ENCODE measurements around the gene ST6GALNAC5.
"Not testable (repeated sequence)": the region's sequence is repeated elsewhere in the genome, so short reads cannot be mapped to it uniquely, and the experiment has no call there.

The ST6GALNAC5 gene

GRCh38 chr1:76939050-76939816 lies 72.0 kb downstream of the ST6GALNAC5 start:
- no peak for DNase-seq

- DNase-seq = no peak
Measured at GRCh38 chr1:76939817-76940216, 72.5 kb downstream of the ST6GALNAC5 start.

- DNase-seq = no peak
Measured at GRCh38 chr1:76940571-76941335, 73.5 kb downstream of the ST6GALNAC5 start.

GRCh38 chr1:76942549-76942948 lies 75.3 kb downstream of the ST6GALNAC5 start:
- no peak for DNase-seq

GRCh38 chr1:76944942-76945341 lies 77.7 kb downstream of the ST6GALNAC5 start:
- DNase-seq = no peak

GRCh38 chr1:76948846-76949245 lies 81.6 kb downstream of the ST6GALNAC5 start:
- no peak for DNase-seq

GRCh38 chr1:76949503-76949902 lies 82.2 kb downstream of the ST6GALNAC5 start:
- DNase-seq = no peak

GRCh38 chr1:76950306-76950705 lies 83.0 kb downstream of the ST6GALNAC5 start:
- no peak for DNase-seq

- DNase-seq = no peak
Measured at GRCh38 chr1:76951153-76951552, 83.9 kb downstream of the ST6GALNAC5 start.

GRCh38 chr1:76955652-76956051 lies 88.4 kb downstream of the ST6GALNAC5 start:
- DNase-seq = no peak

GRCh38 chr1:76957961-76958360 lies 90.7 kb downstream of the ST6GALNAC5 start:
- no peak for DNase-seq

GRCh38 chr1:76958828-76959227 lies 91.5 kb downstream of the ST6GALNAC5 start:
- DNase-seq = no peak

- no peak for DNase-seq
Measured at GRCh38 chr1:76959556-76959955, 92.3 kb downstream of the ST6GALNAC5 start.

GRCh38 chr1:76961181-76961819 lies 94.0 kb downstream of the ST6GALNAC5 start:
- DNase-seq = no peak

- DNase-seq = no peak
Measured at GRCh38 chr1:76961820-76962207, 94.5 kb downstream of the ST6GALNAC5 start.

GRCh38 chr1:76981267-76981666 lies 114.0 kb downstream of the ST6GALNAC5 start:
- DNase-seq = not testable (repeated sequence)

GRCh38 chr1:76989976-76990375 lies 122.7 kb downstream of the ST6GALNAC5 start:
- DNase-seq = no peak

GRCh38 chr1:76993036-76993435 lies 125.8 kb downstream of the ST6GALNAC5 start:
- DNase-seq = no peak

- no peak for DNase-seq
Measured at GRCh38 chr1:76998582-76999223, 131.4 kb downstream of the ST6GALNAC5 start.

- DNase-seq = no peak
Measured at GRCh38 chr1:77007675-77008074, 140.4 kb downstream of the ST6GALNAC5 start.

- no peak for DNase-seq
Measured at GRCh38 chr1:77010937-77011336, 143.7 kb downstream of the ST6GALNAC5 start.

GRCh38 chr1:77012066-77012465 lies 144.8 kb downstream of the ST6GALNAC5 start:
- no peak for DNase-seq

- no peak for DNase-seq
Measured at GRCh38 chr1:77014073-77014788, 147.0 kb downstream of the ST6GALNAC5 start.

Data from activated T-cell treated with anti-CD3 and anti-CD28 coated beads, Interleukin-2, amount 50 U/mL, for 1 hour (primary cell).